ENCODE measurements around the gene SAMD4B. TPM values are rescaled to one million over a fixed set of nuclear protein-coding genes. Genes with fewer than 3 reads are reported as not detected.

The SAMD4B gene
- total and polyA plus RNA-seq, 2 of the 8 experiments (the other 6 are each of a cell fraction or from before 2014, with no cell fraction given) = 137 to 158 TPM

GRCh38 chr19:39410017-39410830 is 68.0 kb downstream of the SAMD4B start (continued):
- TF ChIP-seq RNF2 (IDR thresholded peaks at IDR 0.05; ENCODE audit: borderline replicate concordance, low read depth, low read length, missing control alignments, poor library complexity, severe bottlenecking) (no peak), POU5F1 (IDR thresholded peaks at IDR 0.05; ENCODE audit: low read depth, low read length) (no peak), RAD21 (IDR thresholded peaks at IDR 0.05 in 1 of 2, conservative IDR thresholded peaks at IDR 0.05 in 1 of 2; ENCODE audit: low read depth in 2 of 2, low read length in 2 of 2) (no peak), BACH1 (IDR thresholded peaks at IDR 0.05; ENCODE audit: low read length) (no peak), MAFK (IDR thresholded peaks at IDR 0.05; ENCODE audit: low read depth, low read length) (no peak), SIRT6 (IDR thresholded peaks at IDR 0.05; ENCODE audit: low read length) (no peak), TAF1 (IDR thresholded peaks at IDR 0.05; ENCODE audit: low read depth, low read length) (peak; percentile 51), CREB1 (IDR thresholded peaks at IDR 0.05) (peak; percentile 40), RBBP5 (IDR thresholded peaks at IDR 0.05; ENCODE audit: borderline replicate concordance, low read depth, low read length) (peak; percentile 81; the same call in 1 of the 2 replicates), NANOG (IDR thresholded peaks at IDR 0.05; ENCODE audit: insufficient read depth, low read depth, low read length, poor library complexity, severe bottlenecking) (no peak), HDAC2 (IDR thresholded peaks at IDR 0.05; ENCODE audit: borderline replicate concordance in 1 of 2, low read depth in 2 of 2, low read length in 2 of 2) (no peak), RFX5 (IDR thresholded peaks at IDR 0.05; ENCODE audit: borderline replicate concordance, low read depth, low read length) (no peak), POLR2A (IDR thresholded peaks at IDR 0.05; ENCODE audit: control extremely low read depth in 1 of 2, low read depth in 2 of 2, low read length in 2 of 2) (peak; percentile 58 to 68), GTF2F1 (IDR thresholded peaks at IDR 0.05; ENCODE audit: borderline replicate concordance, low read depth, low read length) (no peak), SUZ12 (IDR thresholded peaks at IDR 0.05; ENCODE audit: low read length) (no peak), EGR1 (IDR thresholded peaks at IDR 0.05; ENCODE audit: borderline replicate concordance, low read depth, low read length) (peak; percentile 74), CBX5 (IDR thresholded peaks at IDR 0.05; ENCODE audit: low read depth, low read length) (no peak), SP2 (IDR thresholded peaks at IDR 0.05; ENCODE audit: low read length) (no peak), ASH2L (IDR thresholded peaks at IDR 0.05; ENCODE audit: low read length) (peak; percentile 46), RXRA (IDR thresholded peaks at IDR 0.05; ENCODE audit: insufficient read depth, low read depth, low read length) (no peak), TAF7 (optimal IDR thresholded peaks at IDR 0.05; ENCODE audit: borderline replicate concordance, low read depth, low read length) (no peak), BRCA1 (IDR thresholded peaks at IDR 0.05; ENCODE audit: low read depth, low read length) (no peak), USF2 (IDR thresholded peaks at IDR 0.05; ENCODE audit: low read length) (no peak), KDM5A (IDR thresholded peaks at IDR 0.05; ENCODE audit: low read length) (no peak)

All from H1 (cell line).